Measurements from ENCODE around the gene ACACA. TPM values are rescaled to one million over a fixed set of nuclear protein-coding genes. Genes with fewer than 3 reads are reported as not detected.

The ACACA gene
- total RNA-seq, 2 experiments from 2014 or later: 52.6 to 59.8 TPM

DNA sequence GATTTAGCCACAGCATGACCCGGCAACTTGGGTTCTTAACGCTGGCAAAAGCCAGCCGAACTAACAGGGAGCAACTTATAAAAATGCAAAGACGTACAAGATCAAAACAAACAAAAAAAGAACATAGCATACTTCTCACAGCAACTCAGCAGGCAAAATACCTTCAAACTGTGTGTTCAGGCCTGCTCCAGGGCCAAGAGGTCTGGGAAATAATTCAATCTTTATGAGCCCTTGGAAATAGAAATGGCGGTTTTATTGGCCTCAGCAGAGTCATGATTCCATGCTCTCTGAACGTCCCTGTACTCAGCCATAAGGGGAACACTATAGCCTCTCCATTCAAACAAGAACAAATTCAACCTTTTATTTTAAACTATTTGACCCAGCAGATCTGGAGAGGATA, 132.2 kb downstream of the ACACA start:
- Mint-ChIP-seq H3K27ac (no peak overlapping the region), H3K4me1 (ENCODE audit: low read depth) (no peaks in the 10 kb centered on the region), H3K9me3 (no peaks in the 10 kb centered on the region), H3K4me3 (no peak overlapping the region), H3K36me3 (ENCODE audit: low read depth) (peaks cover 37% of the 10 kb centered on the region), H3K27me3 (ENCODE audit: low read depth) (no peaks in the 10 kb centered on the region)
- intact Hi-C loops (cut with micrococcal nuclease): no loop called here
- CTCF ChIA-PET: no interaction called here
- DNase-seq: no peak

DNA sequence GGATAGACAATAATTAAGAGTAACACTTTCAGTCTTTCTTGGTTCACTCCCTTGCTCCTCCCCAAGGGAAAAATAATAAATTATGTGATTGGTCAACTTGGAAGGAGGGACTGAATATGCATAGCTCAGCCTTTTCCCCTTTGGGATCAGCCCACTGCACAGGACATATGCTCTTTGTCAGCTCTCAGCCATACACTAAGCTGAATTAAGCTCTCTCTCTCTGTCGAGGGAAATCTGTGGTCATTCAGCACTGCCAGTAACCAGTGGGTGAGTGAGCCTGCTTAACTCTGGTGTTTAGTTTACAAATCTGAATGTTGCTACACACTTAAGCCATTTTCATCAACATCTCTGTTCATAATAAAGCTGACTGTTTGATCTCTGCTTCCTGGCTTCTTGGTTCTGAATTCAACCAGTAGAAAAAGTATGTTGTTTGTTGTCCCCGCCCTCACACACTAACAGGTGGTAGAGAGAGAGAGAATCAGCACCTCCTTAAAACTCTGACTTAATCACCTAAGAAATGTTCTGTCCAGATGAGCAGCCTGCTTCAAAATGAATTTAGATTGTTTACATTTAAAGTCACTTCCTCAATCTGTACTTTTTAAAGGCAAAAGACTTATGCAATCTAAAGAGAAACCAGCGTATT, 133.1 kb downstream of the ACACA start:
- no peak overlapping the region for H3K4me3 Mint-ChIP-seq
- H3K36me3 Mint-ChIP-seq (ENCODE audit: low read depth): peaks cover 42% of the 10 kb centered on the region
- H3K27ac Mint-ChIP-seq: no peak overlapping the region
- CTCF ChIA-PET: interaction anchor here (0.6 kb wide), 1 partner anchor 12 kb away, joined by 3 read pairs; no protein-coding TSS in a partner anchor
- no peak for DNase-seq
- no peaks in the 10 kb centered on the region for H3K4me1 Mint-ChIP-seq (ENCODE audit: low read depth)
- no peaks in the 10 kb centered on the region for H3K9me3 Mint-ChIP-seq
- intact Hi-C loops (cut with micrococcal nuclease): no loop called here
- no peaks in the 10 kb centered on the region for H3K27me3 Mint-ChIP-seq (ENCODE audit: low read depth)

GRCh38 chr17:37265446-37266173, 141.0 kb downstream of the ACACA start:
- no peak for DNase-seq
- no peak overlapping the region for H3K27ac Mint-ChIP-seq
- H3K9me3 Mint-ChIP-seq: peaks cover 8% of the 10 kb centered on the region
- no peak overlapping the region for H3K4me3 Mint-ChIP-seq
- H3K4me1 Mint-ChIP-seq (ENCODE audit: low read depth): no peaks in the 10 kb centered on the region
- CTCF ChIA-PET: interaction anchor here (0.5 kb wide), 1 partner anchor 67 kb away, joined by 3 read pairs; no protein-coding TSS in a partner anchor
- H3K36me3 Mint-ChIP-seq (ENCODE audit: low read depth): peaks cover 60% of the 10 kb centered on the region
- intact Hi-C loops (cut with micrococcal nuclease): no loop called here
- H3K27me3 Mint-ChIP-seq (ENCODE audit: low read depth): no peaks in the 10 kb centered on the region

DNA sequence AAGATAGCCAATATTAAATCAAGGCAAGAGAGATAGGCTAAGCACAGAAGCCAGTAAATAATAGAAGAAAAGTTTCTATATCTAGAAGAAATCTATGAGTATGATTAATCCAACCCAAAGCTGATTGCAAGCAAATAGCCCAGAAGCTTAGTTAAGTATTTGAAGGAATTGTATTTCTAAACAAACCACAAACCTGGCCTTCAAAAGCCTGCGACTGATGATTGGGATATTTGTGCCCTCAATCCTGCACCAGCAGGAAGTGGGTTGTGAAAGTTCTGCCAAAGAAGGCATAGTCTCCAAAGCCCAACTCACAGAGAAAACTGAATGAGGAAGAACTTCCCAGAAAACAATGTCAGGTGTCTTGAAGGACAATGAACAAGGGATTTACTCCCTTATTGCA, 145.3 kb downstream of the ACACA start:
- Mint-ChIP-seq H3K4me1 (ENCODE audit: low read depth) (no peaks in the 10 kb centered on the region), H3K4me3 (no peak overlapping the region), H3K27me3 (ENCODE audit: low read depth) (no peaks in the 10 kb centered on the region), H3K36me3 (ENCODE audit: low read depth) (peaks cover 39% of the 10 kb centered on the region), H3K27ac (no peak overlapping the region), H3K9me3 (peaks cover 3% of the 10 kb centered on the region)
- no peak for DNase-seq
- intact Hi-C loops (cut with micrococcal nuclease): no loop called here
- CTCF ChIA-PET: no interaction called here

DNA sequence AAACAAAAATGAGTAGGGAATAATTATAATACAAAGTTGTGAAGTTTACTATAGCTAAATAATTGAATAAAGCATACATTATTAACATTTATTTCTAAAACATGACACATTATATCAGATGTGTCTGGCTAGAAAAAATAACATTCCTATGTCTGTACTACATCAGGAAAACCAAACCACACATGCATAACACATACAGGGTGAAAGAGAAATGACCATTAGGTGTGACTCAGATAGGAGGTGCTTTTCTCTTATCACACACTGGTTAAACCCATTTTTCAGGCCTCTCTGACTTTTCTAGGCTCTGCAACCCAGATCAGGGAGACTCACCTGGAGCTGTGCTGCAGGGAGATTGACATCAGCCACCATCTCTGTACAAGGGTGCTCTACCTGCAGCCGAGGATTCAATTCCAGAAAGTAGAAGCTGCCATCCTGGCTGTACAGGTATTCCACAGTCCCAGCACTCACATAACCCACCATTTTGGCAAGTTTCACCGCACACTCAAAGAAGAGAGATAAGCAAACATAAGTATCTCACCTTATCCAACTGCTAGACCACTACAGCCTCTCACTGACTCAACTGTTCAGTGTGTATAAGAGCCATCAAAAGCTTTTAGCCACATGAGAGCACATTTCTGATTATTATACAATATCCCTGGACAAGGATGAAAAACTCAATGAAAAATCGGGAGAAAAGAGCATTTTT, 147.5 kb downstream of the ACACA start:
- no peaks in the 10 kb centered on the region for H3K9me3 Mint-ChIP-seq
- H3K4me1 Mint-ChIP-seq (ENCODE audit: low read depth): no peaks in the 10 kb centered on the region
- H3K27ac Mint-ChIP-seq: no peak overlapping the region
- DNase-seq: no peak
- no peak overlapping the region for H3K4me3 Mint-ChIP-seq
- CTCF ChIA-PET: no interaction called here
- peaks cover 20% of the 10 kb centered on the region for H3K36me3 Mint-ChIP-seq (ENCODE audit: low read depth)
- no peaks in the 10 kb centered on the region for H3K27me3 Mint-ChIP-seq (ENCODE audit: low read depth)
- intact Hi-C loops (cut with micrococcal nuclease): no loop called here

- intact Hi-C loops (cut with micrococcal nuclease): no loop called here
- DNase-seq: no peak
- no peak overlapping the region for H3K4me3 Mint-ChIP-seq
- no peaks in the 10 kb centered on the region for H3K4me1 Mint-ChIP-seq (ENCODE audit: low read depth)
- no peaks in the 10 kb centered on the region for H3K27me3 Mint-ChIP-seq (ENCODE audit: low read depth)
- CTCF ChIA-PET: no interaction called here
- no peaks in the 10 kb centered on the region for H3K9me3 Mint-ChIP-seq
- no peak overlapping the region for H3K27ac Mint-ChIP-seq
- peaks cover 21% of the 10 kb centered on the region for H3K36me3 Mint-ChIP-seq (ENCODE audit: low read depth)
Measured at GRCh38 chr17:37256627-37257026, 150.0 kb downstream of the ACACA start.

GRCh38 chr17:37255432-37255831, 151.2 kb downstream of the ACACA start:
- Mint-ChIP-seq H3K27ac (no peak overlapping the region), H3K4me1 (ENCODE audit: low read depth) (no peaks in the 10 kb centered on the region)
- CTCF ChIA-PET: no interaction called here

GRCh38 chr17:37247825-37248224, 158.8 kb downstream of the ACACA start:
- Mint-ChIP-seq H3K36me3 (ENCODE audit: low read depth) (peaks cover 45% of the 10 kb centered on the region), H3K9me3 (no peaks in the 10 kb centered on the region), H3K27me3 (ENCODE audit: low read depth) (no peaks in the 10 kb centered on the region), H3K27ac (no peak overlapping the region), H3K4me1 (ENCODE audit: low read depth) (no peaks in the 10 kb centered on the region), H3K4me3 (no peak overlapping the region)
- CTCF ChIA-PET: interaction anchor here (1.0 kb wide), 1 partner anchor 8 kb away, joined by 3 read pairs; no protein-coding TSS in a partner anchor
- DNase-seq: no peak
- intact Hi-C loops (cut with micrococcal nuclease): no loop called here

More at GRCh38 chr17:37255432-37255831, 151.2 kb downstream of the ACACA start:
- Mint-ChIP-seq H3K9me3 (no peaks in the 10 kb centered on the region), H3K4me3 (no peak overlapping the region), H3K36me3 (ENCODE audit: low read depth) (peaks cover 21% of the 10 kb centered on the region), H3K27me3 (ENCODE audit: low read depth) (no peaks in the 10 kb centered on the region)
- no peak for DNase-seq
- intact Hi-C loops (cut with micrococcal nuclease): no loop called here

- H3K36me3 Mint-ChIP-seq (ENCODE audit: low read depth): peaks cover 43% of the 10 kb centered on the region
- H3K27ac Mint-ChIP-seq: no peak overlapping the region
- no peaks in the 10 kb centered on the region for H3K27me3 Mint-ChIP-seq (ENCODE audit: low read depth)
- no peaks in the 10 kb centered on the region for H3K9me3 Mint-ChIP-seq
- intact Hi-C loops (cut with micrococcal nuclease): no loop called here
- no peaks in the 10 kb centered on the region for H3K4me1 Mint-ChIP-seq (ENCODE audit: low read depth)
- CTCF ChIA-PET: no interaction called here
- H3K4me3 Mint-ChIP-seq: no peak overlapping the region
- DNase-seq: no peak
Measured at GRCh38 chr17:37246085-37246484, 160.6 kb downstream of the ACACA start.

GRCh38 chr17:37240381-37240780, 166.3 kb downstream of the ACACA start:
- CTCF ChIA-PET: interaction anchor here (0.6 to 1.3 kb wide), 7 partner anchors 8 to 720 kb away, joined by 3 to 8 read pairs (median 4); partner anchors contain the start of gene C17orf78
- no peaks in the 10 kb centered on the region for H3K27me3 Mint-ChIP-seq (ENCODE audit: low read depth)
- H3K9me3 Mint-ChIP-seq: no peaks in the 10 kb centered on the region
- H3K4me1 Mint-ChIP-seq (ENCODE audit: low read depth): no peaks in the 10 kb centered on the region
- no peak for DNase-seq
- H3K27ac Mint-ChIP-seq: no peak overlapping the region
- H3K36me3 Mint-ChIP-seq (ENCODE audit: low read depth): peaks cover 37% of the 10 kb centered on the region
- H3K4me3 Mint-ChIP-seq: no peak overlapping the region
- intact Hi-C loops (cut with micrococcal nuclease): no loop called here

DNA sequence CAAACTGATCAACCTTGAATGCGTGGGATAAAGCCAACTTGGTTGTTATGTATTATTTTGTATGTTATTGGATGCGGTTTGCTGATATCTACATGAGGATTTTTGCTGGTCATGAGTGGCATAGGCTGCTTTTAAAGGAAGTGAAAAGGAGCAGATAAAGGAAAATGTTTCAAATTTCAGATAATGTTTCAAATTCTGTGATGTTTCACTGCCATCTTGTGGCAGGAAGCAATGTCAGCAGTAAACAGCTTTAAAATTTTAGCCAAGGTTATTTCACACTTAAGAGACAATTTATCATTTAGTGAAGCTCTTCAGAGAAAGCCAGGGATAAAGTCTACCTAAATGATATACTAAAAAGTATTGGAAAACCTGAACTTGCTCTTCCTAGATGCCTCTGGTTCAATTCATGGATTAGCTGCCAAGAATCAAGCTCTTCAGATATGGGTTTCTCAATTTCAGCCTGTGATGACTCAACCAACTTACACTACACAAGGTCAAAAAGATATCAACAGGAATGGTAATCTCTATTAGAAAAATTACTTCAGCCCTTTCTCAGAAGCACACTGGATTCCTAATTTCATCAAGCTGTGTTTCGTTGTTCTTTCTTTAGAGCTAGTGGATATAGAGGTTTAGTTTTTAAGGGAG, 166.8 kb downstream of the ACACA start:
- DNase-seq: no peak
- no peaks in the 10 kb centered on the region for H3K9me3 Mint-ChIP-seq
- peaks cover 36% of the 10 kb centered on the region for H3K36me3 Mint-ChIP-seq (ENCODE audit: low read depth)
- no peaks in the 10 kb centered on the region for H3K27me3 Mint-ChIP-seq (ENCODE audit: low read depth)
- no peak overlapping the region for H3K27ac Mint-ChIP-seq
- H3K4me1 Mint-ChIP-seq (ENCODE audit: low read depth): no peaks in the 10 kb centered on the region
- intact Hi-C loops (cut with micrococcal nuclease): loop anchor here (10.0 kb wide), 2 partner anchors 185 to 615 kb away; no protein-coding TSS in a partner anchor
- CTCF ChIA-PET: interaction anchor here (0.6 to 1.3 kb wide), 10 partner anchors 9 to 720 kb away, joined by 3 to 8 read pairs (median 4); partner anchors contain the start of gene C17orf78
- no peak overlapping the region for H3K4me3 Mint-ChIP-seq

GRCh38 chr17:37234106-37234505, 172.5 kb downstream of the ACACA start:
- CTCF ChIA-PET: no interaction called here
- intact Hi-C loops (cut with micrococcal nuclease): loop anchor here (10.0 kb wide), 2 partner anchors 179 to 609 kb away; no protein-coding TSS in a partner anchor
- Mint-ChIP-seq H3K4me3 (no peak overlapping the region), H3K36me3 (ENCODE audit: low read depth) (peaks cover 20% of the 10 kb centered on the region), H3K4me1 (ENCODE audit: low read depth) (no peaks in the 10 kb centered on the region), H3K27me3 (ENCODE audit: low read depth) (no peaks in the 10 kb centered on the region), H3K9me3 (no peaks in the 10 kb centered on the region), H3K27ac (no peak overlapping the region)
- DNase-seq: no peak

Measured in activated naive CD4-positive, alpha-beta T cell treated with anti-CD3 and anti-CD28 coated beads for 36 hours (primary cell).